ENCODE data around the gene PLCXD1. TPM values are rescaled to one million over a fixed set of nuclear protein-coding genes. Genes with fewer than 3 reads are reported as not detected.

PLCXD1 gene
- total RNA-seq, 1 experiment from 2014 or later = 8.7 TPM

GRCh38 chrX:332916-333610, 51.9 kb downstream of the PLCXD1 start:
- H3K9me3 ChIP-seq (ENCODE audit: insufficient read depth, low read depth) = no peaks in the 10 kb centered on the region
- no peaks in the 10 kb centered on the region for H3K36me3 ChIP-seq (ENCODE audit: low read depth)
- H3K4me2 ChIP-seq = no peak overlapping the region
- CTCF ChIA-PET = no interaction called here
- no TSS peak for BruUV-seq (replicated peaks)
- H4K20me1 ChIP-seq (ENCODE audit: insufficient read depth) = no peaks in the 10 kb centered on the region
- no peaks in the 10 kb centered on the region for H3F3A ChIP-seq (ENCODE audit: insufficient read depth, low read depth)
- no peaks in the 10 kb centered on the region for H3K9me2 ChIP-seq (ENCODE audit: insufficient read depth)
- no peaks in the 10 kb centered on the region for H3K4me1 ChIP-seq (replicated peaks; ENCODE audit: insufficient read depth)
- DNase-seq = no peak
- H2AFZ ChIP-seq = no peak overlapping the region
- no peaks in the 10 kb centered on the region for H3K79me2 ChIP-seq (ENCODE audit: low read depth)
- POLR2A ChIA-PET (ENCODE audit: unreplicated experiment) = no interaction called here
- H3K27ac ChIP-seq = no peak overlapping the region
- TF ChIP-seq, protein P1, sequence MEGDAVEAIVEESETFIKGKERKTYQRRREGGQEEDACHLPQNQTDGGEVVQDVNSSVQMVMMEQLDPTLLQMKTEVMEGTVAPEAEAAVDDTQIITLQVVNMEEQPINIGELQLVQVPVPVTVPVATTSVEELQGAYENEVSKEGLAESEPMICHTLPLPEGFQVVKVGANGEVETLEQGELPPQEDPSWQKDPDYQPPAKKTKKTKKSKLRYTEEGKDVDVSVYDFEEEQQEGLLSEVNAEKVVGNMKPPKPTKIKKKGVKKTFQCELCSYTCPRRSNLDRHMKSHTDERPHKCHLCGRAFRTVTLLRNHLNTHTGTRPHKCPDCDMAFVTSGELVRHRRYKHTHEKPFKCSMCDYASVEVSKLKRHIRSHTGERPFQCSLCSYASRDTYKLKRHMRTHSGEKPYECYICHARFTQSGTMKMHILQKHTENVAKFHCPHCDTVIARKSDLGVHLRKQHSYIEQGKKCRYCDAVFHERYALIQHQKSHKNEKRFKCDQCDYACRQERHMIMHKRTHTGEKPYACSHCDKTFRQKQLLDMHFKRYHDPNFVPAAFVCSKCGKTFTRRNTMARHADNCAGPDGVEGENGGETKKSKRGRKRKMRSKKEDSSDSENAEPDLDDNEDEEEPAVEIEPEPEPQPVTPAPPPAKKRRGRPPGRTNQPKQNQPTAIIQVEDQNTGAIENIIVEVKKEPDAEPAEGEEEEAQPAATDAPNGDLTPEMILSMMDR (conservative IDR thresholded peaks at IDR 0.05) = no peak
- no peak for TF ChIP-seq EZH2 (IDR thresholded peaks at IDR 0.05; ENCODE audit: low read depth)
- no peak overlapping the region for H3K4me3 ChIP-seq
- intact Hi-C loops (cut with micrococcal nuclease; ENCODE audit: unreplicated experiment) = no loop called here
- no peaks in the 10 kb centered on the region for H3K27me3 ChIP-seq (ENCODE audit: insufficient read depth, low read depth)

- BruUV-seq (replicated peaks) = no TSS peak
- Histone ChIP-seq H3K27ac (no peak overlapping the region), H3K4me2 (no peak overlapping the region), H3K27me3 (ENCODE audit: insufficient read depth, low read depth) (no peaks in the 10 kb centered on the region), H3K4me3 (no peak overlapping the region), H3K4me1 (replicated peaks; ENCODE audit: insufficient read depth) (no peaks in the 10 kb centered on the region), H3K36me3 (ENCODE audit: low read depth) (no peaks in the 10 kb centered on the region), H4K20me1 (ENCODE audit: insufficient read depth) (no peaks in the 10 kb centered on the region), H2AFZ (no peak overlapping the region), H3K79me2 (ENCODE audit: low read depth) (no peaks in the 10 kb centered on the region), H3F3A (ENCODE audit: insufficient read depth, low read depth) (no peaks in the 10 kb centered on the region), H3K9me3 (ENCODE audit: insufficient read depth, low read depth) (no peaks in the 10 kb centered on the region), H3K9me2 (ENCODE audit: insufficient read depth) (no peaks in the 10 kb centered on the region)
- TF ChIP-seq, protein P1 (conservative IDR thresholded peaks at IDR 0.05) = no peak
- no peak for TF ChIP-seq EZH2 (IDR thresholded peaks at IDR 0.05; ENCODE audit: low read depth)
- no peak for DNase-seq
- ChIA-PET POLR2A (ENCODE audit: unreplicated experiment) (no interaction called here), CTCF (no interaction called here)
- intact Hi-C loops (cut with micrococcal nuclease; ENCODE audit: unreplicated experiment) = no loop called here
These were observed 52.6 kb downstream of the PLCXD1 start for GRCh38 chrX:333611-334311.

- Histone ChIP-seq H3K36me3 (ENCODE audit: low read depth) (no peaks in the 10 kb centered on the region), H4K20me1 (ENCODE audit: insufficient read depth) (no peaks in the 10 kb centered on the region), H3K9me2 (ENCODE audit: insufficient read depth) (no peaks in the 10 kb centered on the region), H3K27ac (no peak overlapping the region), H2AFZ (no peak overlapping the region), H3K9me3 (ENCODE audit: insufficient read depth, low read depth) (no peaks in the 10 kb centered on the region), H3F3A (ENCODE audit: insufficient read depth, low read depth) (no peaks in the 10 kb centered on the region), H3K79me2 (ENCODE audit: low read depth) (no peaks in the 10 kb centered on the region), H3K4me1 (replicated peaks; ENCODE audit: insufficient read depth) (no peaks in the 10 kb centered on the region), H3K27me3 (ENCODE audit: insufficient read depth, low read depth) (no peaks in the 10 kb centered on the region), H3K4me3 (no peak overlapping the region), H3K4me2 (no peak overlapping the region)
- no peak for DNase-seq
- BruUV-seq (replicated peaks) = no TSS peak
- POLR2A ChIA-PET (ENCODE audit: unreplicated experiment) = no interaction called here
- CTCF ChIA-PET = no interaction called here
- TF ChIP-seq EZH2 (IDR thresholded peaks at IDR 0.05; ENCODE audit: low read depth) = no peak
- TF ChIP-seq, protein P1 (conservative IDR thresholded peaks at IDR 0.05) = no peak
- intact Hi-C loops (cut with micrococcal nuclease; ENCODE audit: unreplicated experiment) = no loop called here
These were observed 53.2 kb downstream of the PLCXD1 start for GRCh38 chrX:334331-334891.
